DMS53 treated with DMSO at 0.1 percent for 48 hours (cell line): ENCODE data around the gene PITX3.
"Not testable (repeated sequence)": the region's sequence is repeated elsewhere in the genome, so short reads cannot be mapped to it uniquely, and the experiment has no call there.

ENCODE experiments used
- DNase-seq: peaks from one replicate; lab custom pipeline; 2025; ENCODE audit not compliant: unreplicated experiment; lab: John Stamatoyannopoulos, UW

Gene PITX3

DNA sequence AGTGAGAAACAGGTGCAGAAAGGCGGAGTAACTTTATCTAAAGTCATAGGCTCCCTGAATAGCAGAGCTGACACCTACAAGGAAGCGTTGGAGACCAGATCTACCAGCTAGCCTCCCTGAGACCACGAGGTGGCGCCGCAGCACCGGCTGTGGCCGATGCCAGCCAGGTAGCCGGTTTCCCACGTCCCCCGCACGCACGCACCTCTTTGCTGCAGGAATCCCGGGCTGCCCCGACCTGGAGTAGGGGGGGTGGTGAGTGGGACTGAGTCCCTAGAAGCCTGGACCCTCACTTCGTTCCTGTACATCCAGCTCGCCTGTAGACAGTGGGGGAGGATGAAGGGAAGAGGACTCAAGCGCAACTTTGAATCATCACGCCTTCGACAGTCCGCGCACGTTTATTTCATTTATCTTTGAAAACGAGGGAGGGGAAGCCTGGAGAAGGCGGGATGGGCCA lies 11.5 kb downstream of the PITX3 start:
- DNase-seq, result peak; percentile 81

DNA sequence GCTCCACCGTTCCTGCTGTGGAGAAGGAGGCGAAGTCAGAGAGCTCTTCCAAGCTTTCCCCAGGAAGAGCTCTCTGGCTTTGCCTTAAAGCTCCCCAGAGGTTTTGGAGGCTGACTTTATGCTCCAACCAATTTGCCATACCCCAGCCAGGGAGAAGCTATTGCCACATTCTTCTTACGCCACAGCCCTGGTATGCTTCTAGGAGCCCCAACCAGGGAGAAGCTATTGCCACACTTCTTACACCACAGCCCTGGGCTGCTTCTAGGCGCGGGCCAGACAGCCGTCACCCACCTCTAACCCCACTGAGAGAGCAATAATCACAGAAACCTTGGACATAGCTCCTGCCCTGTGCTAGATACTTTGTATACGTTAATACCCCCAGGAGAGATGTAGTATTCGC lies 14.3 kb downstream of the PITX3 start:
- no peak for DNase-seq

DNA sequence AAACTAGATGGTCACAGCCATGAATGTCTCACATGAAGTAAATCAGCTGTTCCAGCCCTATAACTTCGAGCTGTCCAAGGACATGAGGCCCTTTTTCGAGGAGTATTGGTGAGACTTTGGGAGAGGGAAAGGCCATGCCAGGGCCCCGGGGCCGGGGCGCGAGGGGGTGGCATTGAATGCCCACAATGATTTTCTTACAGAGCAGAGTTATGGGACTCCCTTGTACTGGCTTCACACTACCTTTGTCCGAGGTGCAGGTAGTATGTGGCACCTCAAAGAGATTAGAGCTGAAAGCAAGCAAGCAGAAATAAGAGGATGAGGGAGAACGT lies 14.8 kb downstream of the PITX3 start:
- DNase-seq, result no peak

DNA sequence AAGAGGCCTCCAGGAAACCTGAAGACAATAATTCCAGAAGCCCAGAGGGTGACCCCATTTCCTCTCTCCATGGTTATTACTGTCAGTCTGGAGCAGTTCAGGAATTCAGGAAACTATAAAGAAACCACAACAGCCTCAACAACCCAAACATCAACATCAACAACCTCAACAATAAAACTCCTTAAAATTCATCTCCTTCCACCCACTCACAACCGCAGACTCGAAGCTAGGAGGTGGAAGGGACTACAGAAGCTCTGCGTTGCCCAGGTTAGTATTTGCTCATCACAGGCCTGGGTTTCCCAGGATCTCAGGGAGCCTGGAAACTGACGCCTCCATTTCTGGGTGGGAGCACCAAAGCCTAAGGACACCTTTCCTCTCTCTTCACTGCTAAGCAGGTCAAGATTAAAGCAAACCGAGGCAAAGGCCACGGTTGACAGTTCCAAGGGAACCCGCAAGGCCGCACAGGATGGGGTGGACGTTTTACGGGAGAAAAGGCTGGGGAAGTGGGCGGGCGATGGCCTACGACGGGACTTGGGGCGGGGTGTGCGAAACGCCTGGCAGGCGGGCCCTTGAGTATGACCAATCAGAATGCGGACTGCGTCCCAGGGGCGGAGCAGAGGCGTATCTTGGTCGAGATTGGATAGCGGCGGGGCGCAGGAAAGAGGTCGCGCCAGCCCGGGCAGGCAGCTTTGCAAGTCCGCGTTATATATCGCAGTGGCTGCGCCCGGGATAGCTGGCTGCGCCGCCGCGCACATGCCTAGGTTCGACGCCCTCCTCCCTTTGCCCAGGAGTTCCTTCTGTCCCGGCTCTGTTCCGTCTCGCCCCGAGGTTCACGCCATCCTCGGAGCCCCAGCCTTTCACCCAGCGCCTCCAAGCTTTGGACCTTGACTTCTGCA lies 15.4 kb downstream of the PITX3 start, which contains the start of gene ELOVL3:
Gene ELOVL3 (plus strand): TSS at position 654 of the 896 bp plus-strand sequence. CDS start 250 bp downstream, outside the sequence.
- peak; percentile 76 for DNase-seq

DNA sequence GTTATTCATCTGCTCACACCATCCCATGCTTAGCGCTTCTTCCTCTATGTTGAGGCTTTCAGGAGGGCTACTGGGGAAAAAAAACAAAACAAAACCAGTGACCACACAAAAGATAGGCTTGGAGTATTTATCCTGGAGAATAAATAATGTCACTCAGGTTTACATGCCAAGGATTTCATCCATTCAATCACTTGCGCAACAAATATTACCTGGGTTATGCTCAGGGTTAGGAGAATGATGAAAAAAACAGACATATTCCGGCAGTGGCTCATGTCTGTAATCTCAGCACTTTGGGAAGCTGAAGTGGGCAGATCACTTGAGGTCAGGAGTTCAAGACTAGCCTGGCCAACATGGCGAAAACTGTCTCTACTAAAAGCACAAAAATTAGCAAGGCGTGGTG lies 18.5 kb downstream of the PITX3 start:
- no peak for DNase-seq

DNA sequence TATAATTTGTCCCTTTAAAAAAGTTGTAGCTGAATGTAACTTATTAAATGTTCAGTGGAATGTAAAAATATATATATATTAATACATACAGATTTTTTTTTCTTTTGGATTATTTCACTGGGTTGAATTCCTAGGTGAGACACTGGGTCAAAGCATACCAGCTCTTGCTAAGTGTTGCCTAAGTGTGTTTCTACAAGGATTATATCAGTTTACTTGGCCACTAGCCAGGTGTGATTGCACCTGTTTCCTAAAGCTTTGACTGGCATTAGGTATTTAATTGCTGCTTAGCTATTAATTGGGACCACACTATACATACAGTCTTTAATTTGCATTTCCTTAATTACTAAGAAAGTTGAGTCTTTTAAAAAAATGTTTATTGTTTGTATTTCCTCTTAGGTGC lies 20.7 kb downstream of the PITX3 start:
- DNase-seq, result peak; percentile 73

DNA sequence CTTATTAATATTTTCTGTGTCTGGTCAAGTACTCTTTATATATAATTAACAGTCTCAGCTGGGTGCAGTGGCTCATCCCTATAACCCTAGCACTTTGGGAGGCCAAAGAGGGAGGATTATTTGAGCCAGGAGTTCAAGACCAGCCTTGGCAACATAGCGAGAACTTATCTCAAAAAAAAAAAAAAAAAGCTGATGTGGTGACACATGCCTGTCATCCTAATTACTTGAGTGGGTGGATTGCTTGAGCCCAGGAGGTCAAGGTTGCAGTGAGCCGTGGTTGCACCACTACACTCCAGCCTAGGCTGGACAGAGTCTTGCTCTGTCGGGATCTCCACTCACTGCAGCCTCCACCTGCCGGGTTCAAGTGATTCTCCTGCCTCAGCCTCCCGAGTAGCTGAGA lies 21.9 kb downstream of the PITX3 start:
- no peak for DNase-seq

DNA sequence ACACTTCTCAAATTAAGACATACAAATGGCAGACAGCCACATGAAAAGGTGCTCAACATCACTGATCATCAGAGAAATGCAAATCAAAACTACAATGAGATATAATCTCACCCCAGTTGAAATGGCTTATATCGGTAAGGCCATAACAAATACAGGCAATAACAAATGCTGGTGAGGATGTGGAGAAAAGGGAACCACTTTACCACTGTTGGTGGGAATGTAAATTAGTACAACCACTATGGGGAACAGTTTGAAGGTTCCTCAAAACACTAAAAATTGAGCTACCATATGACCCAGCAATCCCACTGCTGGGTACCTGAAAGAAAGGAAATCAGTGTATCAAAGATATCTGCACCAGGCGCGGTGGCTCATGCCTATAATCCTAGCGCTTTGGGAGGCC lies 27.7 kb downstream of the PITX3 start:
- not testable (repeated sequence) for DNase-seq

DNA sequence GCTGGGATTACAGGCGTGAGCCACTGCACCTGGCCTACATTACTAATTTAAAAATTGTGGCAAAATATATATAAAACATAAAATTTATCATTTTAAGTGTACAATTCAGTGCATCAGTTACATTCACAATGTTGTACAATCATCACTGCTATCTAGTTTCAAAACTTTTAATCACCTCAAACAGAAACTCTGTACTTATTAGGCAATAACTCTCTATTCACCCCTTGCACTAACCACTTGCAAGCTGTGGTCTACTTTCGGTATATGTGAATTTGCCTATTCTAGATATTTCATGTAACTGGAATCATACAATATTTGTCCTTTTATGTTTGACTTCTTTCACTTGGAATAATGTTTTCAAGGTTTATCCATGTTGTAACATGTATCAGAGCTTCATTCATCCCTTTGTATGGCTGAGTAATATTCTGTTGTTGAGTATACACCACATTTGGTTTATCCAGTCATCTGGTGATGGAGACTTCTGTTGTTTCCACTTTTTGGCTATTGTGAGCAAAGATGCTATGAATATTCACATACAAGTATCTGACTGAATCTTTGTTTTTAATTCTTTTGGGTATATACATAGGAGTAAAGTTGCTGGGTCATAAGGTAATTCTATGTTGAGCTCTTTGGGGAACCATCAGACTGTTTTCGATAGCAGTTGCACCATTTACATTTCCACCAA lies 29.6 kb downstream of the PITX3 start:
- DNase-seq, result no peak

DNA sequence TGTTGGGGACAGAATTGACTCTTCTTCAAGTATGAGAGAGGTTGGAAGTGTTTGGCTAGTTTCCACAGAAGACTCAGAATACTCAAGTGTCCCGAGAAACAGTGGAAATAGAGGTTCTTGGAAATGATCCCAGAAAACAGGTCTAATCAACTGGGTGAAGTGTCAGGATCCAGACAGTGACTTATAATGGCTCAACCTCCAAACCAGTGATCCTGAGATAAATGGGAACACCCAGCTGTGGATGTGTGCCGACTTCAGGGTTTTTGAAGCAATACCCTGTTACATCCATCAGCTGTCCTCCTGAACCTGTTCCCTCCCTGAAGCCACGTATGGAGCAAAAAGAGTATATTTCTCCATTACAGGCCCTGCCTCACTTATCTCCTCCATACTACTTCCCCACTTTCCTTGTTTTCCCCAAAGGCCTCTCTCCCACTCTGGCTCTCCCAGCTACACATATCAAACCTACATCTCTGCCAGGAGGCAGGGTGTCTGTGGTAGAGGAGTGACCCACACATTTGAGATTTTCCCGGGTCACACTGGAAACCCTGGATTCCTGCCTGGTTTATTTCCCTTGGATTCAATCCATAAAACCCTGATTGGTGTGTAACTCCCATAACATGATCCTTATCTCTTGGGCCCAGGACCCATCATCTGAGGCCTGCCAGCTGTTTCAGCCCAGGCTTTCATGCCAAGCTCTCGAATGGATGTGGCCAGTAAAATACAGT lies 32.8 kb downstream of the PITX3 start:
- no peak for DNase-seq

DNA sequence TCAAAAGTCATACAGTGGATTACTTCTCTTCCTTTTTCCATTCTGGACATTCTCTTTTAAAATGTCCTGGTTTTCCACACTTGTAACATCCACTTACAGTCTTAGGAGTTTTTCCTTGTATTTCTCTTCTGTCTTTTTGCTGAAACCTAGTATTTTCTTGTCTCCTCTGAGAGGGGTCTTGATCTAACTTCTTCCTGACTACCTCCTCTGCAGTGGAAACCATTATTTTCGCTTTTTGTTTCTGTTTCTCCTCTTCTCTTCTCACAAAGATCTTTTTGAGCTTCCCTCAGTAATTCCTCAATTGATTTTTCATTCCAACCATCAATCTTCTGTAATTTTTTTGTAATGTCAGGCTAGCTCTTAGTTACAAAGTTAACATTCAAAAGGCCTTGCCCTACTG lies 38.9 kb downstream of the PITX3 start:
- DNase-seq, result no peak

DNA sequence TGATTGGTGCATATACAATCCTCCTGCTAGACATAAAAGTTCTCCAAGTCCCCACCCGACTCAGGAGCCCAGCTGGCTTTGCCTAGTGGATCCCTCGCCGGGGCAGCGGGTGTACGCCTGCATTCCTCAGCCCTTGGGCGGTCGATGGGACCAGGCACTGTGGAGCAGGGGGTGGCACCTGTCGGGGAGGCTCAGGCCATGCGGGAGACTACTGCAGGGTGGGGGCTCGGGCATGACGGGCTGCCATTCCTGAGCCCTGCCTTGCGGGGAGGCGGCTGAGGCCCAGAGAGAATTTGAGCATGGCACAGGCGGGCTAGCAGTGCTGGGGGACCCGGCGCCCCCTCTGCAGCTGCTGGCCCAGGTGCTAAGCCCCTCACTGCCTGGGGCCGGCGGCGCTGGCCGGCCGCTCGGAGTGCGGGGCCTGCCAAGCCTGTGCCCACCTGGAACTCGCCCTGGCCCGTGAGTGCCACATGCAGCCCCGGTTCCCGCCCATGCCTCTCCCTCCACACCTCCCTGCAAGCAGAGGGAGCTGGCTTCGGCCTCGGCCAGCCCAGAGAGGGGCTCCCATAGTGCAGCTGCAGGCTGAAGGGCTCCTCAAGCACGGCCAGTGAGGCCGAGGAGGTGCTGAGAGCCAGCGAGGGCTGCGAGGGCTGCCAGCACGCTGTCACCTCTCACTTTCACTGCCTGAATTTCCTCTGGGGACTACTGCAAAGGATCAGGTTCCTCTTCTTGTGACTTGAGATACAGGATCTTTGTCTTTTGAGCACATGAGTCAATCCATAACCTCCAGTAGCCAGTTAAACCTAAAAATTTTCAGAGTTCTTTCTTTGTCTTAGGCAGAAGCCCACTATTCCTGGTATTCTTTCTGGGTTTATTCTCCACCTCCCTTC lies 40.3 kb downstream of the PITX3 start:
- no peak for DNase-seq

DNA sequence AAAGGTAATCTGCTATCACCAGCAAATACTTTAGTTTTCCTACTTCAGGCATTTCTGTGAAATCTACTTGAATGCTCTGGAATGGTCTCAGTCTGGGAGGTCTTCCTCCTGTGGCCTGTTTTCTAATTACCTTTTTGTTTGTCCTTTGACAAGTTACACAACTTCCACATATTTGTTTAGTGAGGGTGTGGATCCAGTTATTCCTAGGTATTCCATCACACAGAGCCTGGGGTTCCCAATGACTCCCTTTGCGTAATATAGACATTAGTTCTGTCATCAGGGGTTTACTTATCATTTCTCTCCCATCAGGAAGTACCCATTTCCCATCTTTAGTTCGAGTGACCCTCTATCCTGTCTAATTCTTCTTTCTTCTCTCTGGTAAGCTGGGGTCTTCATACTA lies 43.3 kb downstream of the PITX3 start:
- no peak for DNase-seq

DNA sequence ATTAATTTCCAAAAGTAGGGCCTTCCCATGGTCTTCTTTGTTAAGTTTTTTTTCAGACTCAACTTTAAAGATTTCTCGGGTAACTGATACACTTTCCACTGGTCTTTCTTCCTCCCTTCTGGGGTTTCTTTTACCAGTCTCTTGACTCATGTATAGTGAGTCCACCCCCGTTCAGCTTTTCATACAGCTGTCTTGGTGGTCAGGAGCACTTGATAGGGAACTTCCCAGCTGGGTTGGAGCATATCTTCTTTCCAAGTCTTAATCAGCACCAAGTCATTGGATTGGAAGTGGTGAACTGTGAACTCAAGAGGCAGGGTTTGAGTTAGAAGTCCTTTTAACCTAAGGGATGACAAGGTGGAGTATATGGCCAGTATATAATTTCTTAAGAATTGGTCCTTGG lies 44.4 kb downstream of the PITX3 start:
- DNase-seq, result no peak

DNA sequence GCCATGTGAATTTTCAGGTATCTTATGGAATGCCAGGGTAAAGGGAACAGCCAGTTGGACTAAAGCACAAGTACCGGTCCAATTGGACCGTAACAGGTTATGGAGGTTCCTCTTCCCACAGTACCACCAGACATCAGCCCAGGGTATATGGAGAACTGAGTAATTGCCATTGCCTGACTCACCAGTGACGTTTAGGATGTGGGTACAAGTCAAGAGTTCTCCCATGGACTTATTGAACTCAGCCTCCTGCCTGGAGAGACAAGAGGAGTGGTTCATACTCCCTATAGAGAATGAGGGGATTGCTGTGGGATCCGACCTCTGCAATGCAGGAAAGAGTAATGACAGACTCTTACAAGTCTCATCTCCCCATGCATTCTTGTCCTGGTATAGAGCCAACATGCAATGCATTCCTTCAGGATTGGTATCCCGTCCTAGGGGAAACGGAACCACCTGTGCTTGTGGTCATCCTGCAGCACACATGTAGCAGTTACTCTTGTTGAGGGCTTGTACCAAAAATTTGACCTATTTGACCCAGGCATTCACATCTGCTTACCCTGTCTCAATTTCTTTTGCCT lies 45.9 kb downstream of the PITX3 start:
- no peak for DNase-seq

DNA sequence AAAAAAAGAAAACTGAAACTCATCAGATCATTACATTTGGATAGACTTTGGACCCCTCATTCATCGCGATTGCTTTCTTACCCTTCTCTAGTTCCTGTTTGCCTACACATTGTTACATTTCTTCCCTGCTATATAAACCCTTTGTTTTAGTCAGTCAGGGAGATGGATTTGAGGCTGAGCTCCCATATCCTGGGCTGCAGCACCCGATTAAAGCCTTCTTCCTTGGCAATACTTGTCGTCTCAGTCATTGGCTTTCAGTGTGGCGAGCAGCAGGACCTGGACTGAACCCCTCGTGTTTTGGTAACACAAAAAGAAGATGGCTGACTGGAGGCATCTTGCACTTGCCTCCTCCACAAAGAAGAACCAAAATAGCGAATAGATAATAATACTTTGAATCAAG lies 49.4 kb downstream of the PITX3 start:
- no peak for DNase-seq

DNA sequence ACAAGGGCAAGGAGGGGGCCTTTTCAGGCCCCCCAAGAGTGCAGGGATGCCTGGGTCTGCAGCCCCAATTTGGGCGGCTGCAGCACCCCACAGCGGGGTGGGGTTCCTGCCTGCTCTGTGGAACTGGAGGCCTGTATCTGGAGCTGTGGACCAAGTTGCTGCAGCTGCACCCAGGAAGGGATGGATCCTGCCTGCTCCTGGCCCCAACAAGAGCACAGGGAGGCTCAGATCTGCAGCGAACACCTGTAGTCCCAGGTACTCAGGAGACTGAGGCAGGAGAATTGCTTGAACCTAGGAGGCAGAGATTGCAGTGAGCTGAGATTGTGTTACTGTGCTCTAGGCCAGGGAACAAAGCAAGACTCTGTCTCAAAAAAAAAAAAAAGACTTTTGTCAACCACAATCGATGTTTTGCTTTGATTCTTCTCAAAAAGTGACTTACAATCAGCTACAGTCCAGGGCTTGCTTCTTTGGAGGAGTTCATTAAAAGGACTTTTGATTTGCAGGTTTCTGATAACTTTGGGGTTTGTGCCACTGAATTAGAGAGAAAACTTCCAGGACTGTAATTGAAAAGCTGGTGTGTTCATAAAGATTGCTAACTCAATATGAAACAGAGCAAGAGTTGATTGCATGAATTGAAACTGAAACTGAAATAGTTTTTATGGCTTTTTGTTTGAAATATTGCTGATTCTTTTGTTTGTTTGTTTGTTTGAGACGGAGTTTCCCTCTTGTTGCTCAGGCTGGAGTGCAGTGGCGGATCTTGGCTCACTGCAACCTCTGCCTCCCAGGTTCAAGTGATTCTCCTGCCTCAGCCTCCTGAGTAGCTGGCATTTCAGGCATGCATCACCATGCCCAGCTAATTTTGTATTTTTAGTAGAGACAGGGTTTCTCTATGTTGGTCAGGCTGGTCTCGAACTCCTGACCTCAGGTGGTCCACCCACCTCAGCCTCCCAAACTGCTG lies 52.1 kb downstream of the PITX3 start:
- DNase-seq, result not testable (repeated sequence)

DNA sequence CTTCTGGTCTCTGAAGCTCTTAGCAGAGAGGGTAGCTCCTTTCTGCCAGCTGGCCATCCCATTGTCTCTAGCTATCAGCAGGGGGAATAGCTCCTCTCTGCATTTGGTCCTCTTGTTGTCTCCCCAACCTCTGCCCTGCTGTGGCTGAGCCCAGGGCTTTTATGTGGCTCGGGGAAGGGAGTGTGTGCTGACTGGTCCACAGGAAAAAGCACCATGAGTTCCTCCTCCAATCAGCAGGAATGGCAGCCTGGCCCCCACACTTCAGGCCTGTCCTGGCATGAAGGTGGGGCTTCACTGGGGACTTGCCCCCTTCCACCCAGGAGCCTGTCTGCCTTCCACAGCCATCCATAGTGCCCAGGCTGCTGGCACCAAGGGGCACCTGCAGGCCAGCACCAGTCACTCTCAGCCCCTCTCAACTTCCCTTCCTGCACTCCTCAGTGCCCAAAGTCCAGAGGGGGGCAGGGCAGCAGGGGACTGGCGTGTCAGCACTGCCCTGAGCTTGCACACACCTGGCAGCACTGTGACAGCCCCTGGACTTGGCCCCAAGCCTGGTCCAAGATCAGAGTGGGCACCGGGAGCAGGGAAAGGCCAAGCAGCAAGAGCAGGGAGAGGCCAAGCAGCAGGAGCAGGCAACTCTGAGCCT lies 52.9 kb downstream of the PITX3 start:
- no peak for DNase-seq
